Dermis blood vessel endothelial cell (primary cell): Measurements from ENCODE around the gene CCDC73. TPM values are rescaled to one million over a fixed set of nuclear protein-coding genes. Genes with fewer than 3 reads are reported as not detected.
A peak's percentile ranks its signal among the peaks of the same experiment; 100 is the strongest.
"Not testable (repeated sequence)": the region's sequence is repeated elsewhere in the genome, so short reads cannot be mapped to it uniquely, and the experiment has no call there.

ENCODE experiments used
- DNase-seq: peaks from one replicate; pipeline ENCODE4 v3.0.0; 2010
- total RNA-seq: library from RNA; depleted of rRNA; stranded (reverse); fragments of >200 nt; gene quantifications from 2 replicates; pipeline ENCODE4 v1.2.3, GENCODE V29; 2014

Gene CCDC73
- total RNA-seq, 1 donor from 2014 or later: not detected

GRCh38 chr11:32792948-32793475 is 1.4 kb downstream of the CCDC73 start:
- peak; percentile 65 for DNase-seq

- peak; percentile 2 for DNase-seq
Observed at GRCh38 chr11:32792111-32792947, 2.1 kb downstream of the CCDC73 start.

GRCh38 chr11:32790916-32791315 is 3.5 kb downstream of the CCDC73 start:
- no peak for DNase-seq

GRCh38 chr11:32786811-32787210 is 7.7 kb downstream of the CCDC73 start:
- no peak for DNase-seq

- DNase-seq: no peak
Observed at GRCh38 chr11:32785262-32785661, 9.2 kb downstream of the CCDC73 start.

- no peak for DNase-seq
Observed at GRCh38 chr11:32781721-32782120, 12.7 kb downstream of the CCDC73 start.

GRCh38 chr11:32780839-32781238 is 13.6 kb downstream of the CCDC73 start:
- not testable (repeated sequence) for DNase-seq

GRCh38 chr11:32779136-32779535 is 15.3 kb downstream of the CCDC73 start:
- no peak for DNase-seq

GRCh38 chr11:32775908-32776307 is 18.6 kb downstream of the CCDC73 start:
- DNase-seq: no peak

- no peak for DNase-seq
Observed at GRCh38 chr11:32774081-32774480, 20.4 kb downstream of the CCDC73 start.

GRCh38 chr11:32772731-32773130 is 21.7 kb downstream of the CCDC73 start:
- no peak for DNase-seq

- not testable (repeated sequence) for DNase-seq
Observed at GRCh38 chr11:32761774-32762173, 32.7 kb downstream of the CCDC73 start.

GRCh38 chr11:32758291-32758690 is 36.2 kb downstream of the CCDC73 start:
- no peak for DNase-seq

GRCh38 chr11:32753181-32753580 is 41.3 kb downstream of the CCDC73 start:
- not testable (repeated sequence) for DNase-seq

GRCh38 chr11:32752001-32752400 is 42.5 kb downstream of the CCDC73 start:
- DNase-seq: no peak

- no peak for DNase-seq
Observed at GRCh38 chr11:32751381-32751780, 43.1 kb downstream of the CCDC73 start.

GRCh38 chr11:32729976-32730375 is 64.5 kb downstream of the CCDC73 start:
- DNase-seq: no peak

- no peak for DNase-seq
Observed at GRCh38 chr11:32723332-32723731, 71.1 kb downstream of the CCDC73 start.

- DNase-seq: no peak
Observed at GRCh38 chr11:32722255-32722654, 72.2 kb downstream of the CCDC73 start.

GRCh38 chr11:32713496-32713895 is 81.0 kb downstream of the CCDC73 start:
- DNase-seq: no peak

GRCh38 chr11:32708978-32709377 is 85.5 kb downstream of the CCDC73 start:
- not testable (repeated sequence) for DNase-seq

GRCh38 chr11:32706985-32707741 is 87.3 kb downstream of the CCDC73 start:
- peak; percentile 18 for DNase-seq

GRCh38 chr11:32705309-32706033 is 89.0 kb downstream of the CCDC73 start:
- DNase-seq: no peak
